WI38 (cell line): Measurements from ENCODE around the gene AP1AR.
A peak's percentile ranks its signal among the peaks of the same experiment; 100 is the strongest.
"Not testable (repeated sequence)": the region's sequence is repeated elsewhere in the genome, so short reads cannot be mapped to it uniquely, and the experiment has no call there.

ENCODE experiments used
- H3K4me3 ChIP-seq: 2 replicates; pipeline ENCODE4 v1.5.1; 2011; ENCODE audit warnings: low read depth, mild to moderate bottlenecking, control low read depth, low read length
- CTCF ChIP-seq: IDR thresholded peaks from 2 replicates; pipeline ENCODE4 v1.5.1; 2012; ENCODE audit warnings: low read depth, mild to moderate bottlenecking, control low read depth, low read length

AP1AR gene

DNA sequence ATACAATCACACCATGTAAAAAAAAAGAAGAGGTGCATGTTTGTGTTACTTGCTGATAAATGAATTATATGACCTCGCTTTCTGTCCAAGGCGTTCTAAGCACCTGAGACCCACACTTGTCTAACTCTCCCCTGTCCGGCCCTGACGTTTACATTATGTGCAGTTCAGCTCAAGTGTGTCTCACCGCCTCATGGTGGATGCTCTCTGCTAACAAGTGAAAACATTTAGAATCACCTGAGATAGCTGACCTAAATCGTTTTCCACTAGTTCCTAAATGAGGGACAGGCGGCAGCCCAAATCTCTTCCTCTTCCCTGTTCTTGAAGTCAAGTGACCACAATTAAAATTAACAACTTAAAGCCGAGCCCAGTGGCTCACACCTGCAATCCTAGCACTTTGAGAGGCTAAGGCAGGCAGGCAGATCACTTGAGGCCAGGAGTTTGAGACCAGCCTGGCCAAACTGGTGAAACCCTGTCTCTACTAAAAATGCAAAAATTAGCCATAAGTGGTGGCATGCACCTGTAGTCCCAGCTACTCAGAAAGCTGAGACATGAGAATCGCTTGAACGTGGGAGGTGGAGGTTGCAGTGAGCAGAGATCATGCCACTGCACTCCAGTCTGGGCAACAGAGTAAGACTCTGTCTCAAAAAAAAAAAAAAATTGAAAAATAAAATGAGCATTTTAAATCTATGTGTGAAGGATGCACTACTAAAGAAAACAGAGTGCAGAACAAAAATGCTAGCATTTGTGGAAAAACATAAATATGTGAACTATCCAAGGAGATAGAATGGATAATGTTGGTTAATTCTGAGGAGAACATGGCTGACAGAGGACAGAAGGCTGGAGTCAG is 58.0 kb downstream of the AP1AR start:
- no peak for TF ChIP-seq CTCF
- H3K4me3 ChIP-seq = no peak overlapping the region

- no peak for TF ChIP-seq CTCF
- H3K4me3 ChIP-seq = no peak overlapping the region
Measured at GRCh38 chr4:112290341-112290740, 58.8 kb downstream of the AP1AR start.

DNA sequence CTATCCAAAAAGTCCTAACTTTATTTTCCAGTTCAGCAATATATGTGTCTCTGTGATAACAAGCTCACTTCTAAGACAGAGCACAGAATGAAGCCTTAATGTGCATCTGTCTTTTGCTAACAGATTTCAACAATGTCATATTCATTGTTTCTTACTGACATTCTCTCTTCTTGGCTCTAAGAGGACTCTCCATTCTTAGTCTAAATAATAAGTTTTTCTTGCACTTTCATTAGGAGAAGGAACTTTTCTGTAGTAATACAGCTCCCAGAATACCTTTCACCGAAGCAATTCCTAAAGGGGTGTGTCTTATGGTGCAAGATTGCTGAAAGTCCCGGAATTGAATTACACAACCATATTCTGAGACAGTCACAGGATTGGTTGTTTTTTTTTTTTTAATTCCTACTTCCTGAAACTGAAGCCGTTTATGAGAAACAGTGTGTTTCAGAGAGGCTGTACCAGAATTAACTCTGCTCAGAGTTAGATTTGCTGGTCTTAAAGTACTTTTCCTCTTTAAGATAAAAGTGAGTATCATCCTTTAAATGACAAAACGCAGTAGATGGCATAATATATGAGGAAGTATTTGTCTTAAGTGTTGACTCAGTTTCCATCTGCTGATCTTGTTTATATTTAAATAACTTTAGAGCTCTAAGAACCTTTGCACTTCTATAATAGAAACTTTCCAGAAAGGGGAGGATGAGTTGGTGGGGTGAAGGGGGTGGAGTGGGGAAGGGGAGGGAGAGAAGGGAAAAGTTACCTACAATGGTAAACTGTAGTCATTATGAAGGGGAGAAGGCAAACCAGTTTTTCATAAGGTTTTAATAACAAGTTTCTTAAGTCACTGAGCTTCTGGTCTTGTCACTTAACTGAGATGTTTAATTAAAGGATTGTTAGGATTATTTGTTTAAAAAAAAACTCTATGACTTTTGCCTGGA is 65.6 kb downstream of the AP1AR start, which contains the start of gene ALPK1:
ALPK1 (plus strand) TSS at position 421 of the 932 bp plus-strand sequence.
- H3K4me3 ChIP-seq = peak within 1 kb of the TSS; percentile 46
- no peak for TF ChIP-seq CTCF

DNA sequence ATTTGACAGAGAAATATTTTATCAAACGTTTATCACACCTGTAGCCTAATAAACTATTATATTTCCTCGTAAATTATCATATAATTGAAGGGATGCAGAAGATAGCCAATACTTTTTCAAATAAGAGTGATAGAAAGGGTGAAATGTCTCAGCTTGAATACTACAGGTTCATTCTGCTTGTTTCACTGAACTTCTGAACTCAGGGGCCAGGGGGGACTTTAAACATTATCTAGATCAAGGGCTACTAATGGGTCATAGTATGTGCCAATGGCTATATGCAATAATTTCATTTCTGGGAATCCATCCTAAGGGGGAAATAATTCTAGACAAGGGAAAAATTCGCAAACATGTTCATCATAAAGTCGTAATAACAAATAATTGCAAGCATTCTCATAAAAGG is 68.1 kb downstream of the AP1AR start:
- H3K4me3 ChIP-seq = no peak overlapping the region
- TF ChIP-seq CTCF = no peak

DNA sequence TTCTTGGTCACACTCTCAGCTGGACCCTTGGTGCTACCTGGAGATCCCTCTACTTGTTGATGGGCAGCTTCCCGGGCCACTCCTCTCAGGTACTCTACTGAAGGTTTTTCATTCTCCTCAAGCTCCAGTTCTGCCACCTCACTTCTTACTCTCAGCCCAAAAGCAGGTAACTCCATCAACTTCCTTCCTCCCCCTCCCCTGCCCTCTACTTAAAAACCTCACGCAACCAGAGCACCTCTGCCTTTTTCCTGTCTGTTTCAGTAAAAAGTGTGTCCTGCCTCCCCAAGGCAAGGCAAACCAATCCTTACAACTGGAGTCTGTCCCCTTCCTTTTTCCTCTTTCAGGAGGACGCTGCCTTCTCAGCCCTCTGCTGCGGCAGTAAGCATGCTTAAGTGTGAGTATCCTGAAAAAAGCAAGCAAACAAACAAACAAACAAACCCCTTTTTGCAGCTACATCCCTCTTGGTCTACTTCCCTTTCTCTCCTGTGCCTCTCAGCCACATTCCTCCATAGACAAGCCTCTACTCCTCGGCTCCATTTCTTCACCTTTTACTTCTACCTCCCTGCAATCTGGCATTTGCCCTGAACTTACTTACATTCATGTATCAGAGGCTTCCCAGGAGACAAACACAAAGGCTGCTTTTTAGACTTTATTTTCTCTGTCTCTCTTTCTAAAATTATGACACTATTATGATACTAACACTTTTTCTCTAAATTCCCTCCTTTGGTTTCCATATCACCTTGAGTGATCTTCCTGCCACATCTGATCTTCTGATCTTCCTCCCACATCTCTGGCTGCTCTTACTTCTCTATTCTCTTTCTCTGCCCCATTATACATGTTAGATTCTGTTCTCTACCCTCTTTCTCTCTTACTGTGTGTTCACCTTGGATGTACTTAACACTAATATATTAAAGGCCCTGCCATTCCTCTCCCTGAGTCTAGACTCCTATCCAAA is 71.0 kb downstream of the AP1AR start:
- TF ChIP-seq CTCF = no peak
- H3K4me3 ChIP-seq = no peak overlapping the region

DNA sequence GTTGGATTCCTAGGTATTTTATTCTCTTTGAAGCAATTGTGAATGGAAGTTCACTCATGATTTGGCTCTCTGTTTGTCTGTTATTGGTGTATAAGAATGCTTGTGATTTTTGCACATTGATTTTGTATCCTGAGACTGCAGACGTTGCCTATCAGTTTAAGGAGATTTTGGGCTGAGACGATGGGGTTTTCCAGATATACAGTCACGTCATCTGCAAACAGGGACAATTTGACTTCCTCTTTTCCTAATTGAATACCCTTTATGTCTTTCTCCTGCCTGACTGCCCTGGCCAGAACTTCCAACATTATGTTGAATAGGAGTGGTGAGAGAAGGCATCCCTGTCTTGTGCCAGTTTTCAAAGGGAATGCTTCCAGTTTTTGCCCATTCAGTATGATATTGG is 73.9 kb downstream of the AP1AR start:
- not testable (repeated sequence) for H3K4me3 ChIP-seq

DNA sequence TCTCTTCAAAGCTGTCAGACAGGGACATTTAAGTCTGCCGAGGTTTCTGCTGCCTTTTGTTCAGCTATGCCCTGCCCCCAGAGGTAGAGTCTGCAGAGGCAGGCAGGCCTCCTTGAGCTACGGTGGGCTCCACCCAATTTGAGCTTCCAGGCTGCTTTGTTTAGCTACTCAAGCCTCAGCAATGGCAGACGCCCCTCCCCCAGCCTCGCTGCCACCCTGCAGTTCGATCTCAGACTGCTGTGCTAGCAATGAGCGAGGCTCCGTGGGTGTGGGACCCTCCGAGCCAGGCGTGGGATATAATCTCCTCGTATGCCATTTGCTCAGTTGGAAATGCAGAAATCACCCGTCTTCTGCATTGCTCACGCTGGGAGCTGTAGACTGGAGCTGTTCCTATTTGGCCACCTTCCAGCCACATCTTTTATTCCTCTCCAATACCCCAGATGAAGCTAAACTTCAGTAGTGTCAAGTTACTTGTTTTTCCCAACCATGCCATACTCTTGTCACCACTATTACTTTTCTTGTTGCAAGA is 77.7 kb downstream of the AP1AR start:
- H3K4me3 ChIP-seq = 0 out of 2 replicates have a peak overlapping the region, but pooled peaks have one; percentile 29
